ENCODE data around the gene SOCS2.

Gene SOCS2

DNA sequence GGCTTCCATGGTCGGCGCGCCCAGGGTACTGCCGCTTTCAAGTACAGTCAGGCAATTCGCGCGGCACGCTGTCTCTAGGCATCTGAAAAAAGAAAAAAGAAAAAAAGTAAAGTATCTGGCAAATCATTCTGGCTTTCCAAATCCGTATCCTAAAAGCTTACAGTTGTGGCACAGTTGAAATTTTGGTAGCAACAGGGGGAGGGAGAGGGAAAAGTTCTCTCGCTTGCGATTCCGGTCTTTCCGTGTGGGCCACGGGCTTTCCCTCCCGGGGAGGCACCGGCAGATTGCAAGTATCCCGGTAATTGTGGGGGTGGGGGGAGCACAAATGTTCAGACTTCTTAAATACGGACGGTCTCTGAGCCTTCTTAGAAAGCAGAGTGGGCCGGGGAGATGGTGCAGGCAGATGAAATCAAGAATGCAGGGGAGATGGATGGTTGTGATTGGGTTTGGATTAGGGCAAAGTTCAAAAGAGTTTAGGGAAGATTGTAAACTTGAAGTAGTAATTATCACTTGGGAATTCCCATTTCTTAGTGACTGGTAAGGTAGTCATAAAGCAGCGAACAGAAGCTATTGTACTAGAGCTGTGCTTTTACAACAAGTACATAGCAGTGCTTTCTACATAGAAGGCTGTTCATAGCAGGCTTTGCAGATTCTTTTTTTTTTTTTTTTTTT, 1.2 kb downstream of the SOCS2 start:
- no peak for ATAC-seq
- DNase-seq: peak; percentile 6 to 18
- H3K9me3 Mint-ChIP-seq: no peaks in the 10 kb centered on the region
- H3K4me3 Mint-ChIP-seq: peak overlapping the region; percentile 91 to 96
- H3K27ac Mint-ChIP-seq: peak overlapping the region in 1 of 2 donors; percentile 89
- H3K4me1 Mint-ChIP-seq: peaks cover 30% of the 10 kb centered on the region
- no peaks in the 10 kb centered on the region for H3K27me3 Mint-ChIP-seq

DNA sequence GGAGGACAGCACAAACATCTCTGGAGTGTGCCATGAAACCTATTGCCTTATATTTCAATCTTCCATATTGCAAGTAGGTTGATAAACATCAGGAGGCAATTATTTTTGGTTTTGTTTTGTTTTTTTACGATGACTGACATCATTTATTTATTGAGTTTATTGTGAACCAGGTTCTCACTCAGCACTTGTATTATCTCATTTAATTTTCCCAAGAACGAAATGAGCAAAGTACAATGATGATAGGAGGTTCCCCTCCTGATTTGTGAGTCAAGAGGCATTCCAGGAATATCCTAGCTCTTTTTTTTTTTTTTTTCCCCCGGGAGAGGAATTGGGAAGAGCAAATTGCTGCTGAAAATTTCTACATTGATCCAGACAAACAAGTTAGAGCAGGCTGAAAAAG, 4.7 kb downstream of the SOCS2 start:
- peaks cover 33% of the 10 kb centered on the region for H3K4me1 Mint-ChIP-seq
- no peak for DNase-seq
- no peak overlapping the region for H3K27ac Mint-ChIP-seq
- H3K9me3 Mint-ChIP-seq: no peaks in the 10 kb centered on the region
- no peak for ATAC-seq
- H3K4me3 Mint-ChIP-seq: no peak overlapping the region
- H3K27me3 Mint-ChIP-seq: no peaks in the 10 kb centered on the region

DNA sequence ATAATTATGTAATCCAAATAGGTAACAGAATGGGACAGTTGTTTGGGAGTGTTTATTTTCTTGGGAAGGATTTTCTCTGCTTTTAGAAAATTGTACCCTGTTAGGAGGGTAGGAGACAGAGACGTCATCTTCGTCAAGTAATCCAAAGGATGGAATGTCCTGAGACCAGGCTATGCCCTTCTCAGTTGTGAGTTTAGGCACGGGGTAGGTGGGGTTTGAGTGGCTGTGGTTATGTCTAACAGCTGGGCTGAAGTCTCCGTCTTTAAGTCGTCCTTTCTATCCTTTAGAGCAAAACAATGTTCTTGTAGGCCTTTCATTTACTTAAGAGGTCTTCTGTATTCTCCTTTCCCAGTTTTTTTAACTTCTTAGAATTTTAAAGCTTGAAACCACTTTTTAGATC, 5.7 kb downstream of the SOCS2 start:
- H3K27me3 Mint-ChIP-seq: no peaks in the 10 kb centered on the region
- no peak overlapping the region for H3K4me3 Mint-ChIP-seq
- no peak overlapping the region for H3K27ac Mint-ChIP-seq
- no peak for DNase-seq
- peaks cover 23% of the 10 kb centered on the region for H3K4me1 Mint-ChIP-seq
- no peaks in the 10 kb centered on the region for H3K9me3 Mint-ChIP-seq
- ATAC-seq: no peak

DNA sequence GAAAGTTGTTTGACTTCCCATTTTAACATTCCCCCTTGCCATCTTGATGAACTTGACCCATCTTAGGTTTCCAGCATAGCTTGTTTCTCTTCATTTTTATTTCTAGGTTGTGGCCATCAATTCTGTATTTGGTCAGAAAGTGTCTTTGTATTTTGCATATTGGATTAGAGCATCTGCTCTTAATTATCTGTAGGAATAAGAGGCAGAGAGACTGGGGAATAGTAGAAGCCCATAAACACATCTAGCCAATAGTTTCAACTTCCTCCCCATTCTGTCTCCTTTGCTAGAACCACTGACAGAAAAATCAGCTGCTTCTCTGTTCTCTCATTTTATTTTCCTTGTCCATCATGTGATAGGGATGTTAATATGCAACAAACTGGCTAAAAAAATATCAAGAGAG, 8.2 kb downstream of the SOCS2 start:
- no peaks in the 10 kb centered on the region for H3K9me3 Mint-ChIP-seq
- H3K27ac Mint-ChIP-seq: no peak overlapping the region
- H3K27me3 Mint-ChIP-seq: no peaks in the 10 kb centered on the region
- peaks cover 6% of the 10 kb centered on the region for H3K4me1 Mint-ChIP-seq
- H3K4me3 Mint-ChIP-seq: no peak overlapping the region
- ATAC-seq (no peak), DNase-seq (no peak)

DNA sequence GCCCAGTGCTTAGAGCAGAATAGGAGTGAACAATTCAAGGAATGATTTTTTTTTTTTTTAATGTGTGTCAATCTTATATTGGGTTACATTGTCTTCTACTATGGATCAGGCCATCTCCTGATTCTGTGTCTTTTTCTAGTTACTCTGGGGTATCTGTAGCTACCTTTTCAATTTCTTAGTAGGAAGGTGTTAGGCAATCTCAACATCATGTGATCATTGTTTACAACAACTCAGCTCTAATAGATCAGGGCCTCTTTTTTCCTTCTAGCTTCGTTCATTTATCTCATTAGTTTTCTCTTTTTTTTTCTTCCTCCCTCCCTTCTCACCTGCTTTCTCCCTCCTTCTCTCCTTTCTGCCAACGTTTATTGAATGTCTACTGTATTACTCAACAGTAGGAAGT, 8.9 kb downstream of the SOCS2 start:
- DNase-seq (no peak), ATAC-seq (no peak)
- Mint-ChIP-seq H3K4me1 (peaks cover 6% of the 10 kb centered on the region), H3K9me3 (no peaks in the 10 kb centered on the region), H3K27ac (no peak overlapping the region), H3K4me3 (no peak overlapping the region), H3K27me3 (no peaks in the 10 kb centered on the region)

DNA sequence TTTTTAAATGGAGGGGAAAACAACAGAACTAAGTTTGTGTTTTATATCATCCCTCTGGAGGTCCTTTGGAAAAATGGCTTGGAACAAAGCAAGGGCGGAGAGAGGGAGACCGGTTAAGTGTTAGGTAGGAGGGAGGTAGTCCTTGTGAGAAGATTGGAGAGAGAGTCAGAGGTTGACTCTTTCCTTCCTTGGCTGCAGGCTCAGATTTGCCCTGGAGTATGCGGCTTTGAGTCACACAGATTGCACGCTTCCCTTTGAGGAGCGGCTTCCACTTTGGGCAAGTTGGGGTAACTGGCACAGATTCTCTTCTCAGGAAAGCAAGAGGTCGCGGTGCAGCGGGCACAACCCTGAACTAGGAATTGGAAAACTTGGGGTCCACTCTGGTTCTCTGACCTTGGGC, 9.9 kb downstream of the SOCS2 start:
- Mint-ChIP-seq H3K4me3 (no peak overlapping the region), H3K9me3 (no peaks in the 10 kb centered on the region), H3K27me3 (no peaks in the 10 kb centered on the region), H3K4me1 (peaks cover 9% of the 10 kb centered on the region), H3K27ac (no peak overlapping the region)
- ATAC-seq (no peak), DNase-seq (no peak)

DNA sequence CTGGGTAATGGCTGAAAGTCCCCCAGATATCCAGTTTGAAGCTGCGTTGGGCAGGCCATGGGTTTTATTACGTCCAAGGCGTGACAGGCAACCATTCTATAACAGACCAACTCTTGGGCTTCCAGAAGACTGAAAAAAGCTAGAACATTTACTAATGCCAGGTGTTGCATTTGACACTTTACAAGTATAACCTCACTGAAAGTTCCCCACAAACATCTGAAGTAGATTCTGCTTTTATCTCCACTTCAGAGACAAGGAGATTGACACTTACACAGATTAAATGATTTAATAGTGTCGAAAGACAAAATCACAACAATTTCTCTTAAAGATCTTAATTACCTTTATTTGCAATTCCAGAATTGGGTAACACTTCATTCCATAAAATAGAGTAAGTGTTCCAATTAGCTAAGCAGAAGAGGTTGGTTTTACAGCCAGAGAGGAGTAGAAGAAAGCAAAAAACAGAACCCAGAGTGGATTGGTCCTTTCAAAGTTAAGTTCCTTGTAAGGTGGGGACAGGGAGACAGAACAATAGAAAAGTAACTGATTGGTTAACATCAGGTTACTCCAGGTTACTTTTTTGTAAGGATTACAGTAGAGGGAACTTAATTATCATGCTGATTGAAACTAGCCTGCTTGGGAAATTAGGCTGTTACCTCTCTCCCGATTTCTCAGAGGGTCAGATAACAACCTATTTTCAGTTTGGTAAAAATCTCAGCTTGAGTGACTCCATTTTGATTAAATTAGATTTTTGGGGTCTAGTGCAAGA, 11.3 kb downstream of the SOCS2 start:
- Mint-ChIP-seq H3K9me3 (no peaks in the 10 kb centered on the region), H3K27me3 (no peaks in the 10 kb centered on the region), H3K4me1 (peaks cover 12% of the 10 kb centered on the region), H3K4me3 (no peak overlapping the region), H3K27ac (no peak overlapping the region)
- ATAC-seq (no peak), DNase-seq (no peak)

DNA sequence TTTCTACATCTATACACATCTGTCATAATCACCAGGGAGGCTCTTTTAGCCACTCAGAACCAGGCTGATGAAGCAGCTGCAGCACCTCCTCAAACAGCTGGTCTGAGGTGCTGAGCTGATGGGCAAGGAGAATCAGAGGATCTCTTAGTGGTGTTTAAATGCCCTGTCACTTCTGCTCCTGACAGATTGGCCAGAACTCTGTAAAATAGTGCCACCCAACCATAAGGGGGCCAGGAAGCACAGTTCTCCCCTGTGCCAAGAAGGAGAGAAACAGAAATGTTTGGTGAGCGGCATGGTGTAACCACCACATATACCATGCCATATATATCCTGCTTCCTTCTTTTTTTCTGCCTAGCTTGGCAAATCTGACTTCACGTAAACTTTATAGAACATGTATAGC, 12.8 kb downstream of the SOCS2 start:
- DNase-seq (no peak), ATAC-seq (no peak)
- Mint-ChIP-seq H3K9me3 (no peaks in the 10 kb centered on the region), H3K27ac (peak overlapping the region in 1 of 2 donors; percentile 47), H3K4me1 (peaks cover 8% of the 10 kb centered on the region), H3K27me3 (peaks cover 11% of the 10 kb centered on the region), H3K4me3 (no peak overlapping the region)

DNA sequence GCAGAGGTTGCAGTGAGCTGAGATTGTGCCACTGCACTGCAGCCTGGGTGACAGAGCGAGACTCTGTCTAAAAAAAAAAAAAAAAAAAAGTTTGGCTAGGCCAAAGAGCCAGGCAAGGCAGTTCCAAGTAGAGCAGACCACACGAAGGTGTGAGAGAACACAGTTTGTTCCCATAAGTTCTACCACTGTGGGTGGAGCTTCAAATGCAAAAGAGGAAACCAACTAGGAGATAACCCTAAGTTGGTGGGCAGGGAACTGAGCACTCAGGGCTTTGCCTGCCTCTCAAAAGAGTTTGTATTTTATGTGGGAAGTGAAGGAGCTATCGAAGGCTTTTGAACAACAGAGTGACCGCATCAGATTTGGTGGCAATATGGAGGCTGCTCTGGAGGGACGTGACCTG, 15.1 kb downstream of the SOCS2 start:
- ATAC-seq: no peak
- Mint-ChIP-seq H3K27me3 (peaks cover 33% of the 10 kb centered on the region), H3K4me1 (peaks cover 14% of the 10 kb centered on the region), H3K27ac (no peak overlapping the region), H3K4me3 (no peak overlapping the region), H3K9me3 (no peaks in the 10 kb centered on the region)
- no peak for DNase-seq

DNA sequence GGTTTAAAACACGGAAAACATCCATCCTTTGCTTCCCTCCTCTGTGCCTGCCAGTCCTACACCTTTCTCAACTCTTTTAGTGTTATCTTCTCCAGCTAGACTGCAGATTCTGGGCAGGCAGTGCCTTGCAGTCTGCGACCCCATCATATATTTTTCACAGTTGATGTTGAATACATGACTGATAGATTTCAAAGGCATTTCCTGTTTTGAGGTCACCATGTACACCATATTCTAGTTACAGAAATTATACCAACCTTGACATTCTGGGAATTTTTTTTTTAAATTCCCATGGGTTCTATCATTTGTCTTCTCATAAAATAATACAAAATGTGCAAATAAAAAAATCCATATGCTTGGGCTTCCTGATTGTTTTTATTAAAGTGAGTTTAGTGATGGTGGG, 16.6 kb downstream of the SOCS2 start:
- Mint-ChIP-seq H3K9me3 (no peaks in the 10 kb centered on the region), H3K27ac (no peak overlapping the region), H3K27me3 (peaks cover 48% of the 10 kb centered on the region), H3K4me1 (peaks cover 20% of the 10 kb centered on the region), H3K4me3 (no peak overlapping the region)
- ATAC-seq: no peak
- DNase-seq: no peak

DNA sequence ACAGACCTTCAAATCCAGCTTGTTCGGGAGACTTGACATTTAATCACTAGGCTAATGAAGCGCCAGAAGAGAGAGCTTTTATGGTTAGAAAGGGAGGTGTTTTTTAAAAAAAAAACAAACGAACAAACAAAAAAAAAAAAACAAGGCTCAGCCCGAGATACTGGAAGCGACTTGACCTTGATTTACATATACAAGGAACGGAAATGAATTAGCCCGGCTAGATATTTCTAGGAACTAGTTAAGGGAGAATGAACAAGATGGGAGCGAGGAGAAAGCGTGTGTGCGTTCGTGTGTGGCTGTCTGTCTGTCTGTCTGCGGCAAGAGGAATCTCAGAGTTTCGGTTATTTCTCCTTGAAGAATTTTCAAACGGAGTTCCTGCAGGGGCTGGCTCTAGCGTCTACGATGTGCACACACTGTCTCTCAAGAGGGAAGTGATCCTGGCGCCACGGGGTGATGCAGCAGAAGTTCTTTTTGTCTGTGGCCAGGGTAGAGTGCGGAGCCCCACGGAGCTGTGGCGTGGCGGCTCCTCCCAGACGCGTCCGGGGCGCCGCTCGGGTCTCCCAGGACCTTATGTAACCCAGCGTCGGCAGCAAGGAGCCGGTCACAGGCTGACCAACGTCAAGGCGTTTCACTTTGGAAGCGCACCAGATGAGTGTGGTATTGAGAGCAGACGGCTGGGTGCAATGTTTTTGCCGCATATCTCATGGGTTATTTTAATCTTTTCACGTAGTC, 18.8 kb downstream of the SOCS2 start:
- Mint-ChIP-seq H3K27me3 (peaks cover 68% of the 10 kb centered on the region), H3K9me3 (no peaks in the 10 kb centered on the region), H3K27ac (peak overlapping the region in 1 of 2 donors; percentile 2), H3K4me3 (peak overlapping the region; percentile 83 to 92), H3K4me1 (peaks cover 20% of the 10 kb centered on the region)
- DNase-seq (peak; percentile 27 to 34), ATAC-seq (peak; percentile 86)

DNA sequence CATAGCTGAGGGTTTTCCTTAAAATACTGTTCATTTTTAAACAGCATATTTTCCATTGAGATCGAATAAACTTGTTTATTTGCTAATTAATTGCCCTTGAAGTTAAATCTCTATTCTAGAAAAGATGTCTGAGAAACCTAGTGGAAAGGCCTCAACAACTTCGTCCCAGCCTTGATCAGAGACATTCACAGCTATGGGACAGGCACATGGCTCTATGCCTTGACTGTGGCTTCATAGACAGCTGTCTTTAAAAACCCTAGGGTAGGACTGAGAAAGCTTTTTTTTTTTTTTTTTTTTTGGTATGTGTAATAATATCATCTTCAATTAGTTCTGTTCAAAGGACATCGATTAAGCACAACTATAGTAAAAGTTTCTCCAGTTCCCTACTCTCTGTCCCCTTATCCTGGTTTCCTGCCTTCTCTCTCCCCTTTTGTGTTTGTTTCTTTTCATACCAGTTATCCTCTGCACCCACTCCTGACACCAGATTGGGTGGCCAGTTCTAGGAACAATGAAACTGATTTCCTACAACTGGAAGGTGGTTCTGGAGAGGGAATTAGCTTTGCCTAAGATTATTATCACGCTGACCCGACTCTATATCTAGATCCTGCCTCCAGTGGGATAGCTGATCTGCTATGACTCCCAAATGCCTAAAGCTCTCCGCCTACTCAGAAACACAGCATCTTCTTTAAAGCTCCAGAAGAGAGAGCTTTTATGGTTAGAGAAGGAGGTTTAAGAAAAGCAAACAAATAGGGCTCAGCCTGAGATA, 20.3 kb downstream of the SOCS2 start:
- Mint-ChIP-seq H3K4me1 (peaks cover 13% of the 10 kb centered on the region), H3K27me3 (peaks cover 78% of the 10 kb centered on the region), H3K4me3 (no peak overlapping the region), H3K27ac (no peak overlapping the region), H3K9me3 (no peaks in the 10 kb centered on the region)
- DNase-seq (no peak), ATAC-seq (no peak)

DNA sequence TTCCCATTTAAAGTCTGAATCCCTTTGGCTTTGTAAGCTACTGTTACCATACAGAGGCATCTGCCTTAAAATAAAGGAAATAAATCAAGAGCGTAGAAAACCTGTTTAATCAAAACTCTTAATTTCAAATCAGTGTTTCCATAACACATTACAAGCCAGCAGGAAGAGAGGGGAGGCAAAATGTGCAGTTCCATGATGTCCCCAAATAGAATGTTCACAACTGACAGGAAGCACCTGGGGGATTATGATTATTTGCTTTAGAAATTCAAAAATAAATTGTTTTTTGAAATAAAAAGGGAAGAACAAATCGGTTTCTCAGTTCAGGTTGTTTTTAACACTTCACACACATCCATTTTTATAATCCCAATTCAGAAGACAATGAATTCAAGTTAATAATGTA, 21.4 kb downstream of the SOCS2 start:
- no peak for DNase-seq
- Mint-ChIP-seq H3K4me3 (no peak overlapping the region), H3K27me3 (peaks cover 84% of the 10 kb centered on the region), H3K4me1 (peaks cover 12% of the 10 kb centered on the region), H3K9me3 (no peaks in the 10 kb centered on the region), H3K27ac (peak overlapping the region in 1 of 2 donors; percentile 32)
- ATAC-seq: no peak

DNA sequence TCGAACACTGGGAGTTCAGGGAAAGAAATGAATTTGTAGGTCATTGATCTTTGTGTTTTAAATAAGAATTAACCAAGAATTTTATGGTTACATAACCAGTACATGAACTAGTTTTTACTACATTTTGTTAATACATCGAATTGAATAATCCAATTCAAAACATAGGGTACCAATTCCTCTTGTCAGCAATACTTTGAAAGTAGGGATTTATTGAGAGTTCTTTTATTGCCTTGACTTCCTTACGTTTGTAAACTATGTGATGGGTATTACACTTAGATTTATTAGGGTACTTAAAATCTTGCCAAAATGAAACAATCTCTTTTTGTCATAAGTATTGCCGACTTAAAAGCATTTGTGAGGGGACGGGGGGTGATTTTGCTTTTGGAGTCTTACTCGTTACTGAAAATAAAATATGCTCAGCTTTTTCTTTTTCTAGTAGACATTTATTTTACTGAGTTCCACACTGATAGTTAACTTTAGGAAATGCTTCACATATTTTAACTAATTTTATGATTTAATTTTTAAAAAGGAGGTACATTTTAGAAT, 22.4 kb downstream of the SOCS2 start:
- Mint-ChIP-seq H3K4me3 (no peak overlapping the region), H3K27me3 (peaks cover 77% of the 10 kb centered on the region), H3K27ac (no peak overlapping the region), H3K9me3 (no peaks in the 10 kb centered on the region), H3K4me1 (peaks cover 12% of the 10 kb centered on the region)
- DNase-seq (no peak), ATAC-seq (no peak)

DNA sequence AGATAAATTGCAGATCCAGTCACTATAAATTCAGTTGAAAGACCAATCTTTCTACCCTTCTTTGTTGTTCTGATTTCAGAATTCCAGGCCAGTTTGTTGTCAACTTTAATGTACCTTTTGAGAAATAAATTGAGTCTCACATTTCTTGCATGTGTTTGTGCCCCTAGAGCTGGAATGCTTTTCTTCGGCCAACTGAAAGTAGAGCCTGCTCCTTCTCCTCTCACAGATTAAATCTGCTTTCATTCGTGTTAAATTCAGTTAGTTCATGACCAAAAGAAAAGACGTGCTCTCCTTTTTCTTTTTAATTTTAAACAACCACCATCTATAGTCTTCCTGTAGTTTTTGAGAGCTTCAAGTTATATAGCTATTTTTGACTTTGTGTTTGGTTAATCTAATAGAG, 22.9 kb downstream of the SOCS2 start:
- peaks cover 12% of the 10 kb centered on the region for H3K4me1 Mint-ChIP-seq
- no peak overlapping the region for H3K27ac Mint-ChIP-seq
- DNase-seq (no peak), ATAC-seq (no peak)
- no peak overlapping the region for H3K4me3 Mint-ChIP-seq
- H3K9me3 Mint-ChIP-seq: no peaks in the 10 kb centered on the region
- peaks cover 72% of the 10 kb centered on the region for H3K27me3 Mint-ChIP-seq
